ENCODE results near the gene IDE. TPM values are rescaled to one million over a fixed set of nuclear protein-coding genes. Genes with fewer than 3 reads are reported as not detected.

The IDE gene
- total and polyA plus RNA-seq, 9 of the 15 experiments (the other 6 are each of a cell fraction or from before 2014, with no cell fraction given), result 10.2 to 50.6 (median 33.2) TPM

DNA sequence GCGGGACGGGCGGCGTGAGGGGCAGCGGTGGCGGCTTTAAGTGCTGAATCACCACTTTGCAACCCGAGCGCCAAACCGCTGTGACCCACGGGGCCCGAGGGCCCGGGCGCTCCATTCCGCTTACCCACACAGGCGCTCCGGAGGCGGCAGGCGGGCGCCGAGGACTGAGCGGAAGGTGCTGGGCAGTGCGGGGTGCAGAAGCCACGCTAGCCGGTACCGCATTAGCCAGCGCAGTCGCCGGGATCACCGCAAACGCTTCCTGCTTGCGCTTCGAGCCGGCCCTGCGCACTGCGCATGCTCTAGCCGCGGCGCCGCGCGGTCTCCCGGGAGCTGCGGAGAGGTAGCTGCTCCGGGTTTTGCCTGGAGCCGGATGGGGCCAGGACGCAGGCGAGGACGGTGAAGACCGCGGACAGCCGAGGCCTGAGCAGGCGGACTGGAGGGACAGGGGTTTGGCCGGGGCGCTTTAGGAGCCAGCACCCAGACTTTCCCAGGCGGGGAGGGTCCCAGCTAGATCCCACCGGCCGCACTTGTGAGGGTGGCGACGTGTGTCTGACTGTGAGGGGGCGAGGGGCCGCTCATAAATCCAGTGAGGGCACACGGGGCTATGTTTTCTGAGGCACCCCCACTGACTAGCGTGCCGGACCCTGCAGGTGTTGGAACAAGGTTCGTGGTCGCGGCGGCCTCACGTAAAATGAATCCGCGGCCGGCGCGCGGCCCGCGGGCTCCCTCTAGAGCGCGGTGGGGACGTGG, at the start of gene IDE (continued):
- TF ChIP-seq MYC (IDR thresholded peaks at IDR 0.05; ENCODE audit: low read depth, low read length) (peak; percentile 53; the same call in 1 of the 2 replicates), MYC (CRISPR knock-in tag; IDR thresholded peaks at IDR 0.05; ENCODE audit: borderline replicate concordance, low read depth) (0 out of 2 replicates have a peak, but pooled peaks have one; percentile 34), EP400 (IDR thresholded peaks at IDR 0.05) (peak; percentile 85), KAT2B (IDR thresholded peaks at IDR 0.05; ENCODE audit: low read depth, low read length) (no peak), U2AF1 (optimal IDR thresholded peaks at IDR 0.05; ENCODE audit: low read depth, low read length) (peak; percentile 31), ZNF124 (CRISPR knock-in tag; IDR thresholded peaks at IDR 0.05) (no peak), KAT7 (CRISPR knock-in tag; IDR thresholded peaks at IDR 0.05; ENCODE audit: borderline replicate concordance) (peak; percentile 92; the same call in 1 of the 2 replicates), ZNF174 (CRISPR knock-in tag; IDR thresholded peaks at IDR 0.05) (no peak), RBM15 (IDR thresholded peaks at IDR 0.05; ENCODE audit: insufficient read depth, low read length) (no peak)
- TF ChIP-seq, protein P1, sequence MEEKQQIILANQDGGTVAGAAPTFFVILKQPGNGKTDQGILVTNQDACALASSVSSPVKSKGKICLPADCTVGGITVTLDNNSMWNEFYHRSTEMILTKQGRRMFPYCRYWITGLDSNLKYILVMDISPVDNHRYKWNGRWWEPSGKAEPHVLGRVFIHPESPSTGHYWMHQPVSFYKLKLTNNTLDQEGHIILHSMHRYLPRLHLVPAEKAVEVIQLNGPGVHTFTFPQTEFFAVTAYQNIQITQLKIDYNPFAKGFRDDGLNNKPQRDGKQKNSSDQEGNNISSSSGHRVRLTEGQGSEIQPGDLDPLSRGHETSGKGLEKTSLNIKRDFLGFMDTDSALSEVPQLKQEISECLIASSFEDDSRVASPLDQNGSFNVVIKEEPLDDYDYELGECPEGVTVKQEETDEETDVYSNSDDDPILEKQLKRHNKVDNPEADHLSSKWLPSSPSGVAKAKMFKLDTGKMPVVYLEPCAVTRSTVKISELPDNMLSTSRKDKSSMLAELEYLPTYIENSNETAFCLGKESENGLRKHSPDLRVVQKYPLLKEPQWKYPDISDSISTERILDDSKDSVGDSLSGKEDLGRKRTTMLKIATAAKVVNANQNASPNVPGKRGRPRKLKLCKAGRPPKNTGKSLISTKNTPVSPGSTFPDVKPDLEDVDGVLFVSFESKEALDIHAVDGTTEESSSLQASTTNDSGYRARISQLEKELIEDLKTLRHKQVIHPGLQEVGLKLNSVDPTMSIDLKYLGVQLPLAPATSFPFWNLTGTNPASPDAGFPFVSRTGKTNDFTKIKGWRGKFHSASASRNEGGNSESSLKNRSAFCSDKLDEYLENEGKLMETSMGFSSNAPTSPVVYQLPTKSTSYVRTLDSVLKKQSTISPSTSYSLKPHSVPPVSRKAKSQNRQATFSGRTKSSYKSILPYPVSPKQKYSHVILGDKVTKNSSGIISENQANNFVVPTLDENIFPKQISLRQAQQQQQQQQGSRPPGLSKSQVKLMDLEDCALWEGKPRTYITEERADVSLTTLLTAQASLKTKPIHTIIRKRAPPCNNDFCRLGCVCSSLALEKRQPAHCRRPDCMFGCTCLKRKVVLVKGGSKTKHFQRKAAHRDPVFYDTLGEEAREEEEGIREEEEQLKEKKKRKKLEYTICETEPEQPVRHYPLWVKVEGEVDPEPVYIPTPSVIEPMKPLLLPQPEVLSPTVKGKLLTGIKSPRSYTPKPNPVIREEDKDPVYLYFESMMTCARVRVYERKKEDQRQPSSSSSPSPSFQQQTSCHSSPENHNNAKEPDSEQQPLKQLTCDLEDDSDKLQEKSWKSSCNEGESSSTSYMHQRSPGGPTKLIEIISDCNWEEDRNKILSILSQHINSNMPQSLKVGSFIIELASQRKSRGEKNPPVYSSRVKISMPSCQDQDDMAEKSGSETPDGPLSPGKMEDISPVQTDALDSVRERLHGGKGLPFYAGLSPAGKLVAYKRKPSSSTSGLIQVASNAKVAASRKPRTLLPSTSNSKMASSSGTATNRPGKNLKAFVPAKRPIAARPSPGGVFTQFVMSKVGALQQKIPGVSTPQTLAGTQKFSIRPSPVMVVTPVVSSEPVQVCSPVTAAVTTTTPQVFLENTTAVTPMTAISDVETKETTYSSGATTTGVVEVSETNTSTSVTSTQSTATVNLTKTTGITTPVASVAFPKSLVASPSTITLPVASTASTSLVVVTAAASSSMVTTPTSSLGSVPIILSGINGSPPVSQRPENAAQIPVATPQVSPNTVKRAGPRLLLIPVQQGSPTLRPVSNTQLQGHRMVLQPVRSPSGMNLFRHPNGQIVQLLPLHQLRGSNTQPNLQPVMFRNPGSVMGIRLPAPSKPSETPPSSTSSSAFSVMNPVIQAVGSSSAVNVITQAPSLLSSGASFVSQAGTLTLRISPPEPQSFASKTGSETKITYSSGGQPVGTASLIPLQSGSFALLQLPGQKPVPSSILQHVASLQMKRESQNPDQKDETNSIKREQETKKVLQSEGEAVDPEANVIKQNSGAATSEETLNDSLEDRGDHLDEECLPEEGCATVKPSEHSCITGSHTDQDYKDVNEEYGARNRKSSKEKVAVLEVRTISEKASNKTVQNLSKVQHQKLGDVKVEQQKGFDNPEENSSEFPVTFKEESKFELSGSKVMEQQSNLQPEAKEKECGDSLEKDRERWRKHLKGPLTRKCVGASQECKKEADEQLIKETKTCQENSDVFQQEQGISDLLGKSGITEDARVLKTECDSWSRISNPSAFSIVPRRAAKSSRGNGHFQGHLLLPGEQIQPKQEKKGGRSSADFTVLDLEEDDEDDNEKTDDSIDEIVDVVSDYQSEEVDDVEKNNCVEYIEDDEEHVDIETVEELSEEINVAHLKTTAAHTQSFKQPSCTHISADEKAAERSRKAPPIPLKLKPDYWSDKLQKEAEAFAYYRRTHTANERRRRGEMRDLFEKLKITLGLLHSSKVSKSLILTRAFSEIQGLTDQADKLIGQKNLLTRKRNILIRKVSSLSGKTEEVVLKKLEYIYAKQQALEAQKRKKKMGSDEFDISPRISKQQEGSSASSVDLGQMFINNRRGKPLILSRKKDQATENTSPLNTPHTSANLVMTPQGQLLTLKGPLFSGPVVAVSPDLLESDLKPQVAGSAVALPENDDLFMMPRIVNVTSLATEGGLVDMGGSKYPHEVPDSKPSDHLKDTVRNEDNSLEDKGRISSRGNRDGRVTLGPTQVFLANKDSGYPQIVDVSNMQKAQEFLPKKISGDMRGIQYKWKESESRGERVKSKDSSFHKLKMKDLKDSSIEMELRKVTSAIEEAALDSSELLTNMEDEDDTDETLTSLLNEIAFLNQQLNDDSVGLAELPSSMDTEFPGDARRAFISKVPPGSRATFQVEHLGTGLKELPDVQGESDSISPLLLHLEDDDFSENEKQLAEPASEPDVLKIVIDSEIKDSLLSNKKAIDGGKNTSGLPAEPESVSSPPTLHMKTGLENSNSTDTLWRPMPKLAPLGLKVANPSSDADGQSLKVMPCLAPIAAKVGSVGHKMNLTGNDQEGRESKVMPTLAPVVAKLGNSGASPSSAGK (IDR thresholded peaks at IDR 0.05), result peak; percentile 72
- TF ChIP-seq, protein P2, sequence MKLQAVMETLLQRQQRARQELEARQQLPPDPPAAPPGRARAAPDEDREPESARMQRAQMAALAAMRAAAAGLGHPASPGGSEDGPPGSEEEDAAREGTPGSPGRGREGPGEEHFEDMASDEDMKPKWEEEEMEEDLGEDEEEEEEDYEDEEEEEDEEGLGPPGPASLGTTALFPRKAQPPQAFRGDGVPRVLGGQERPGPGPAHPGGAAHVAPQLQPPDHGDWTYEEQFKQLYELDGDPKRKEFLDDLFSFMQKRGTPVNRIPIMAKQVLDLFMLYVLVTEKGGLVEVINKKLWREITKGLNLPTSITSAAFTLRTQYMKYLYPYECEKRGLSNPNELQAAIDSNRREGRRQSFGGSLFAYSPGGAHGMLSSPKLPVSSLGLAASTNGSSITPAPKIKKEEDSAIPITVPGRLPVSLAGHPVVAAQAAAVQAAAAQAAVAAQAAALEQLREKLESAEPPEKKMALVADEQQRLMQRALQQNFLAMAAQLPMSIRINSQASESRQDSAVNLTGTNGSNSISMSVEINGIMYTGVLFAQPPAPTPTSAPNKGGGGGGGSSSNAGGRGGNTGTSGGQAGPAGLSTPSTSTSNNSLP (IDR thresholded peaks at IDR 0.05; ENCODE audit: borderline replicate concordance, low read depth, low read length), result no peak
- TF ChIP-seq, protein P3, sequence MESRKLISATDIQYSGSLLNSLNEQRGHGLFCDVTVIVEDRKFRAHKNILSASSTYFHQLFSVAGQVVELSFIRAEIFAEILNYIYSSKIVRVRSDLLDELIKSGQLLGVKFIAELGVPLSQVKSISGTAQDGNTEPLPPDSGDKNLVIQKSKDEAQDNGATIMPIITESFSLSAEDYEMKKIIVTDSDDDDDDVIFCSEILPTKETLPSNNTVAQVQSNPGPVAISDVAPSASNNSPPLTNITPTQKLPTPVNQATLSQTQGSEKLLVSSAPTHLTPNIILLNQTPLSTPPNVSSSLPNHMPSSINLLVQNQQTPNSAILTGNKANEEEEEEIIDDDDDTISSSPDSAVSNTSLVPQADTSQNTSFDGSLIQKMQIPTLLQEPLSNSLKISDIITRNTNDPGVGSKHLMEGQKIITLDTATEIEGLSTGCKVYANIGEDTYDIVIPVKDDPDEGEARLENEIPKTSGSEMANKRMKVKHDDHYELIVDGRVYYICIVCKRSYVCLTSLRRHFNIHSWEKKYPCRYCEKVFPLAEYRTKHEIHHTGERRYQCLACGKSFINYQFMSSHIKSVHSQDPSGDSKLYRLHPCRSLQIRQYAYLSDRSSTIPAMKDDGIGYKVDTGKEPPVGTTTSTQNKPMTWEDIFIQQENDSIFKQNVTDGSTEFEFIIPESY (CRISPR knock-in tag; IDR thresholded peaks at IDR 0.05), result no peak

Measured in K562 (cell line).